NB4 (cell line): ENCODE data around the gene TGFBR3L.

Experiments
- CTCF ChIP-seq: IDR thresholded peaks from one replicate; pipeline ENCODE4 v1.5.1; 2012; ENCODE audit warnings: low read depth, low read length
- MYC ChIP-seq: IDR thresholded peaks from 2 replicates; pipeline ENCODE4 v1.6.1; 2011; ENCODE audit warnings: low read depth, low read length
- POLR2A ChIP-seq: IDR thresholded peaks from 2 replicates; pipeline ENCODE4 v1.6.1; 2011; ENCODE audit warnings: mild to moderate bottlenecking; ENCODE audit not compliant: insufficient read length; ENCODE audit errors: extremely low read depth

- TF ChIP-seq POLR2A (no peak), CTCF (no peak), MYC (no peak)
Measured at GRCh38 chr19:7953060-7953459, 38.4 kb downstream of the TGFBR3L start.
